Measurements from ENCODE around the gene OR6J1.
"Not testable (repeated sequence)": the region's sequence is repeated elsewhere in the genome, so short reads cannot be mapped to it uniquely, and the experiment has no call there.

Gene OR6J1

DNA sequence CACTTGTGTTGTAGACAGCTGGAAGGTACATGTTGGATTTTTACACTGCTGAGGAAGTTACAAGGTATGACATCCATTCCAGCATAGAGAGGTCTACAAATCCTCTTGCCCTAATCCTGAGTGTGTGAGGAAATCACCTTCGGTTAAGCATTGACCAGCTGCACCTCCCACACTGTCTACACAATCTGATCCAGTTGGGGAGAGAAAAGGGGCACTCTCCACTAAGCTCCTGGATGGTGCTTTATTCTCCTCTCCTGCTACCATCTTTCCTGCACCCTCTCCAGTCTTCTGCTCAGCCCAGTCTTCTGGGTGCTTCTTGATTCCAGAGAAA lies at the start of gene OR6J1:
OR6J1 (minus strand) TSS at position 48 of the 331 bp plus-strand sequence. CDS start 9,541 bp downstream, outside the sequence.
- no peak within 1 kb of the TSS for H3K4me3 ChIP-seq

DNA sequence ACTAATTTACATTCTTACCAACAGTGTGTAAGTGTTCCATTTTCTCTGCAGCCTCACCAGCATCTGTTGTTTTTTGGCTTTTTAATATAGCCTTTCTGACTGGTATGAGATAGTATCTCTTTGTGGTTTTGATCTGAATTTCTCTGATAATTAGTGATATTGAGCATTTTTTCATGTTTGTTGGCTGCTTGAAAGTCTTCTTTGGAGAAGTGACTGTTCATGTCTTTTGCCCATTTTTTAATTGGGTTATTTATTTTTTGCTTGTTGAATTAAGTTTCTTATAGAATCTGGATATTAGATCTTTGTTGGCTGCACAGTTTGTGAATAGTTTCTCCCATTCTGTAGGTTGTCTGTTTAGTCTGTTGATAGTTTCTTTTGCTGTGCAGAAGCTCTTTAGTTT lies 48.0 kb upstream of the OR6J1 start:
- Histone ChIP-seq H3K4me3 (no peak overlapping the region), H3K27ac (no peak overlapping the region)

More for the DNA sequence above, at the start of gene OR6J1:
- H3K27ac ChIP-seq, result no peak within 1 kb of the TSS

DNA sequence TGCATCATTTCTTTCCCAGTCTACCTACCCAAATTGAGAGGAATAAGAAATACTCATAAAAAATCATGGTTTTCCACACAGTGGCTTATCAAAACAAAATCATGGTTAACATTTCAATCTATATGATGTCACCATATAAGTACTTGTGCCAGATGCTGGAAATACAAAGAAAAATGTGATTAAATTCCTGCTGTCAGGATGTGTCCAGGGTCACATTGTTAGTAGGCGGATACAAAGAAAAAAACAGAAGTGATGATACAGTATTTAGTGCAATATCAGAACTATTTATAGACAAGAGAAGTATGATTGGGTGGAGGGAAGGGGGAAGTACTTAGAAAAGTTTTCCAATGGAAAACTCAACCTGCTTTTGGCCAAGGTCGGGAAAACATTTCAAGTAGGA lies 47.0 kb upstream of the OR6J1 start:
- Histone ChIP-seq H3K27ac (no peak overlapping the region), H3K4me3 (no peak overlapping the region)

DNA sequence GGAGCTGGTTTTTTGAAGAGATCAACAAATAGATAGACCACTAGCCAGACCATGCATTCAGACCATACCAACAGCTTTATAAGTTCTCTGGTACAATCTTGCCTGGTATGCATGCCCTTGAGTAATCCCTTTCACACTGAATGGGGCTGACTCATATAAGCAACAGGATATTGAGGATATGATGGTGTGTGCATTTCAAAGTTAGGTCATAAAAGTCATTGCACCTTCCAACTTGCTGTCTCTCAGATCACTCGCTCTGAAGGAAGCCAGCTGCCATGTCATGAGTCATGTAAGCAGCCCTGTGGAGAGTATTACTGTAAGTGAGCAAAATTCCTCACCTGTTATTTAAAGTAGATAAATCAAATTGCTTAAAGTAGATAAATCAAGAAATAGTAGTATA lies 45.0 kb upstream of the OR6J1 start:
- Histone ChIP-seq H3K4me3 (no peak overlapping the region), H3K27ac (no peak overlapping the region)

DNA sequence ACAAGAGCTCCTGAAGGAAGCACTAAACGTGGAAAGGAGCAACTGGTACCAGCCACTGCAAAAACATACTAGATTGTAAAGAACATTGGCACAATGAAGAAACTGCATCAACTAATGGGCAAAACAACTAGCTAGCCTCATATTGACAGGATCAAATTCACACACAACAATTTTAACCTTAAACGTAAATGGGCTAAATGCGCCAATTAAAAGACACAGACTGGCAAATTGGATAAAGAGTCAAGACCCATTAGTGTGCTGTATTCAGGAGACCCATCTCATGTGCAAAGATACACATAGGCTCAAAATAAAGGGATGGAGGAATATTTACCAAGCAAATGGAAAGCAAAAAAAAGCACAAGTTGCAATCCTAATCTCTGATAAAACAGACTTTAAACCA lies 43.8 kb upstream of the OR6J1 start:
- not testable (repeated sequence) for H3K4me3 ChIP-seq, H3K27ac ChIP-seq

DNA sequence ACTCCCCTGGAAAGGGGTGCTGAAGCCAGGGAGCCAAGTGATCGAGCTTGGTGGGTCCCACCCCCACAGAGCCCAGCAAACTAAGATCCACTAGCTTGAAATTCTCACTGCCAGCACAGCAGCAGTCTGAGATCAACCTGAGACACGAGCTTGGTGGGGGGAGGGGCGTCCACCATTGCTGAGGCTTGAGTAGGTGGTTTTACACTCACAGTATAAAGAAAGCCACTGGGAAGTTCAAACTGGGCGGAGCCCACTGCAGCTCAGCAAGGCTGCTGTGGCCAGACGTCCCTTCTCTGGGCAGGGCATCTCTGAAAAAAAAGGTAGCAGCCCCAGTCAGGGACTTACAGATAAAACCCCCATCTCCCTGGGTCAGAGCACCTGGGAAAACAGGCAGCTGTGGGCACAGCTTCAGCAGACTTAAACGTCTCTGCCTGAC lies 42.0 kb upstream of the OR6J1 start:
- H3K27ac ChIP-seq, H3K4me3 ChIP-seq: not testable (repeated sequence)

DNA sequence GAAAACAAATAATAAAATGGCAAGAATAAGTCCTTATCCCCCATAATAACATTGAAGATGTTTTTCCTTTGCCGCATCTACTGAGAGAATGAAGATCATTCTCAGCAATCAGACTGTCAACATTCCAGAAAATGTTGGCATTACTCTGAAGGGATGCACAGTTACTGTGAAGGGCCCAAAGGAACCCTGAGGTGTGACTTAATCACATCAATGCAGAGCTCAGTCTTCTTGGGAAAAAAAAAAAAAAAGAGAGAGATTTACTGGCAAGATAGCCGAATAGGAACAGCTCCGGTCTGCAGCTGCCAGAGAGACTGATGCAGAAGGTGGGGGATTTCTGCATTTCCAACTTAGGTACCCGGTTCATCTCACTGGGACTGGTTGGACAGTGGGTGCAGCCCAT lies 41.3 kb upstream of the OR6J1 start:
- no peak overlapping the region for H3K4me3 ChIP-seq
- H3K27ac ChIP-seq, result no peak overlapping the region

DNA sequence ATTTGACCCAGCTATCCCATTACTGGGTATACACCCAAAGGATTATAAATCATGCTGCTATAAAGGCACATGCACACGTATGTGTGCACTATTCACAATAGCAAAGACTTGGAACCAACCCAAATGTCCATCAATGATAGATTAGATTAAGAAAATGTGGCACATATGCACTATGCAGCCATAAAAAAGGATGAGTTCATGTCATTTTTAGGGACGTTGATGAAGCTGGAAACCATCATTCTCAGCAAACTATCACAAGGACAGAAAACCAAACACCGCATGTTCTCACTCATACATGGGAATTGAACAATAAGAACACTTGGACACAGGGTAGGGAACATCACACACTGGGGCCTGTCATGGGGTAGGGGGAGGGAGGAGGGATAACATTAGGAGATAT lies 39.3 kb upstream of the OR6J1 start:
- H3K4me3 ChIP-seq, H3K27ac ChIP-seq: not testable (repeated sequence)

DNA sequence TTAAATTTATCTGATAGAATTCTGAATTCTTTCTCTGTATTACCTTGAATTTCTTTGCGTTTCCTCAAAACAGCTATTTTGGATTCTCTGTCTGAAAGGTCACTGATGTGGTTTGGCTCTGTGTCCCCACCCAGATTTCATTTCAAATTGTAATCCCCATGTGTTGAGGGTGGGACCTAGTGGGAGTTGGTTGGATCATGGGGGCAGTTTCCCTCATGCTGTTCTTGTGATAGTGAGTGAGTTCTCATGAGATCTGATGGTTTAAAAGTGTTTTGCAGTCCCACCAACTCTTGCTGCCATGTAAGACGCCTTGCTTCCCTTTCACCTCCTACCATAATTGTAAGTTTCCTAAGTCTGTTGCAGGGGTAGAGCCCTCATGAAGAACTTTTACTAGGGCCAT lies 34.1 kb upstream of the OR6J1 start:
- Histone ChIP-seq H3K27ac (no peak overlapping the region), H3K4me3 (no peak overlapping the region)

DNA sequence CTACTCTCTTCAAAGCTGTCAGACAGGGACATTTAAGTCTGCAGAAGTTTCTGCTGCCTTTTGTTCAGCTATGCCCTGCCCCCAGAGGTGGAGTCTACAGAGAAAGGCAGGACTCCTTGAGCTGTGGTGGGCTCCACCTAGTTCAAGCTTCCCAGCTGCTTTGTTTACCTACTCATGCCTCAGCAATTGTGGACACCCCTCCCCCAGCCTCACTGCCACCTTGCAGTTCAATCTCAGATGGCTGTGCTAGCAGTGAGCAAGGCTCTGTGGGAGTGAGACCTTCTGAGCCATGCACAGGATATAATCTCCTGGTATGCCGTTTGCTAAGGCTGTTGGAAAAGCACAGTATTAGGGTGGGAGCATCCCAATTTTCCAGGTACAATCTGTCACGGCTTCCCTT lies 33.4 kb upstream of the OR6J1 start:
- not testable (repeated sequence) for H3K4me3 ChIP-seq, H3K27ac ChIP-seq

DNA sequence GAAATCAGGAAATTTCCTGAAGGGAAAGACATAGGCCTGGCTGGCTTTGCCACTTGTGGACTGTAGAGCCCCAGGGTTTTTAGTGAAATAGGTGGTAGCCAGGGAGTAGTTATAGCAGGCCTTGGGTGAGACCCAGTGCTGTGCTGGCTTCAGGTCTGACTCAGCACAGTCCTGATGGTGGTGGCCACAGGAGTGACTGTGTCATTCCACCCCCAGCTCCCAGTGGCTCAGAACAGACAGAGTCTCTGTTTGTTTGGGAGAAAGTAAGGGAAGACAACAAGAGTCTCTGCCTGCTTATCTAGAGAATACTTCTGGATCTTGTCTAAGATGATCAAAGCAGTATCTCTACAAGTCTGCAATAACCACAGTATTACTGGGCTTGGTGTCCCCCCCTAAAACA lies 27.5 kb upstream of the OR6J1 start:
- H3K4me3 ChIP-seq, result no peak overlapping the region
- H3K27ac ChIP-seq, result no peak overlapping the region

DNA sequence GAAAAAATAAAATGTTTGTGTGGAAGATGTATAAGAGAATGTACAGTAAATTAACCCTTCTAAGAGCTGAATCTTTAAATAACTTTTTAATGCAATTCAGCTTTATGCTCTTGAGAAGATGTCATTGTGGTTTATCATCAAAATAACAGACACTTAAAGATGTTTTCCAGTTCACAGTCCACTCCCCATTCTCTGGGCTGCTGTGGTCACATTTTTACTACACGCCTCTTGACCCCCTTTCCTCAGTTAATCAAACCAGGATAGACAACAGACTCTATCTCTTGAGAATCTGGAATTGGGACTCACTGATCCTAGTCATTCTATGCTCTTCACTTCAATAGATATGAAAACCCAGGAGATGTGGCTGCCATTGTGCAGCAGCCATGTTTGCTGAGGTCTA lies 24.7 kb upstream of the OR6J1 start:
- Histone ChIP-seq H3K4me3 (no peak overlapping the region), H3K27ac (no peak overlapping the region)

DNA sequence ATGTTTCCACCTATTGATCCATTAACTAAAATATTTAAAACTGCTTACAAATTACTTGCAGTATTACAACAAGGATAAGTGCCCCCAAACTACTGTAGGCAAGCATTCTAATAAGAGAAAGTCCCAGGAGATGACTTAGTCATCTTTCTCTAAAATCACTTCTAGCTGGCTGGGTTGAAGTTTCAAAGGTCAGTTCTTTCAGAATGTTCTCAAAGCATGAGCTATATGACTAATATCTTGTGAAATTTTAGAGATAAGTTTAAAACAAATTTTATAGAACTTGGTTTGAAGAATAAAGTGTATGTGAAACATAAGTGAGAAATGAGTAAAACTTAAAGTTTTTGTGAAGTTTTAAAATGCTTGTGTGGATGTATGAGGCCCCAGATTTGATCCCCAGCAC lies 24.3 kb upstream of the OR6J1 start:
- no peak overlapping the region for H3K4me3 ChIP-seq
- no peak overlapping the region for H3K27ac ChIP-seq

DNA sequence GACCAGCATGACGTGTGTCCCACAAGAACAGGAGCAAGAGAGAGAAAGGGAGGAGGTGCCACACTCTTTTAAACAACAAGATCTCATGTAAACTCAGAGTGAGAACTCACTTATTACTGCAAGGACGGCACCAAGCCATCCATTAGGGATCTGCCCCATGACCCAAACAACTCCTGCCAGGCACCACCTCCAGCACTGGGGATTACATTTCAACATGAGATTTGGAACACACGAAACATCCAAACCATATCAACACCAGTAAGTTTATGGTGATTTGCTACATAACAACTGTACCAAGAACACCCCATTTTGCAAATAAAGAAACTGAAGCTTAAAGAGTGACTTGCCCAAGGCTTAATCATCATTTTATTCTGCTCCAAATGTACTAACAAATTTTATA lies 23.7 kb upstream of the OR6J1 start:
- no peak overlapping the region for H3K4me3 ChIP-seq

DNA sequence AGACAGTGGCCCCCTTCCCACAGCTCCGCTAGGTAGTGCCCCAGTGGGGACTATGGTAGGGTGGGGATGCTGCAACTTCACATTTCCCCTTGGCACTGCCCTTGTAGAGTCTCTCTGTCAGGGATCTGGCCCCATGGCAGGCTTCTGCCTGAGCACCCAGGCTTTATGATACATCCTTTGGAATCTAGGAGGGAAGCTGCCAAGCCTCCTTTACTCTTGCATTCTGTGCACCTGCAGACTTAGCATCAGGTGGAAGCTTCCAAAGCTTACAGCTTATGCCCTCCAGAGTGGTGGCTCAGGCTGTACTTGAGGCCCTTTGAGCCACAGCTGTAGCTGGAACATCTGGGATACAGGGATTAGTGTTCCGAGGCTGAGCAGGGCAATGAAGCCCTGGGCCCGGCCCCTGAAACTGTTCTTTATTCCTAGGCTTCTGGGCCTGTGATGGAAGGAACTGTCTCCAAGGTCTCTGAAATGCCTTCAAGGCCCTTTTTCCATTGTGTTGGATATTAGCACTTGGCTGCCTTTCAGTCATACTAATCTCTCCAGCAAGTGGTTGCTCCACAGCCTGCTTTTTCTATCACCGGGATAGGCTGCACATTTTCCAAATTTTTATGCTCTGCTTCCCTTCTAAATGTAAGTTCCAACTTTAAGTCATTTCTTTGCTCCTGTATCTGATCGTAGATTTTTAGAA lies 22.2 kb upstream of the OR6J1 start:
- Histone ChIP-seq H3K4me3 (no peak overlapping the region), H3K27ac (no peak overlapping the region)

More for the DNA sequence above, 23.7 kb upstream of the OR6J1 start:
- no peak overlapping the region for H3K27ac ChIP-seq

DNA sequence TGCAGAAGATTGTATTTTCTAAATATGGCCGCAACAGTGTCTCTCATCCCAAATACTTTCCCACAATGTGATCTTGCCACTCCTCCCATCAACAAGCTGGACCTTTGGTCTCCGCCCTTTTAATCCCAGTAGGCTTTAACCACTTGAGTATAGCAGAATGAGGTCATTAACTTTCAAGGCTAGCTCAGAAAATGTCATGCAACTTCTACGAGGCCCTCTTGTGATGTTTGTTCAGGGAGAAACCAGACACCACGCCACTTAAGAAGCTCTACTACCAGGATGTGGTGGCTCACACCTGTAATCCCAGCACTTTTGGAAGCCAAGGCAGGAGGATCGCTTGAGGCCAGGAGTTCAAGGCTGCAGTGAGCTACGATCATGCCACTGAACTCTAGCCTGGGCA lies 20.1 kb upstream of the OR6J1 start:
- Histone ChIP-seq H3K4me3 (no peak overlapping the region), H3K27ac (no peak overlapping the region)

DNA sequence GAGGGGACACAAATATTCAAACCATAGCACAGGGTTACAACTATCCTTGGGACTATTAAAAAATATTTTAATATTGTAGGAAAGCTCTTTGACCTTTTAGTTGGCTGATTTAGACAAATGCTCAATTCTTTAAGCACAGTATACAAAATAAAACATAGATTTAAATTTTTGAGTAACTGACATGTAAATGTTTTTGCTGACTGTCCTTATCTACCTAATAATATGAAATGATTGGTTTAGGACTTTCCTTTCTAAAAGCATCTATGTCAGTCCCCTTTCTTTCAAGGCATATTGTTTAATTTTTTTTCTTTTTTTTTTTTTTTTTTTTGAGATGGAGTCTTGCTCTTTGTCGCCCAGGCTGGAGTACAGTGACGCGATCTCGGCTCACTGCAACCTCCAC lies 16.5 kb upstream of the OR6J1 start:
- Histone ChIP-seq H3K4me3 (no peak overlapping the region), H3K27ac (no peak overlapping the region)

DNA sequence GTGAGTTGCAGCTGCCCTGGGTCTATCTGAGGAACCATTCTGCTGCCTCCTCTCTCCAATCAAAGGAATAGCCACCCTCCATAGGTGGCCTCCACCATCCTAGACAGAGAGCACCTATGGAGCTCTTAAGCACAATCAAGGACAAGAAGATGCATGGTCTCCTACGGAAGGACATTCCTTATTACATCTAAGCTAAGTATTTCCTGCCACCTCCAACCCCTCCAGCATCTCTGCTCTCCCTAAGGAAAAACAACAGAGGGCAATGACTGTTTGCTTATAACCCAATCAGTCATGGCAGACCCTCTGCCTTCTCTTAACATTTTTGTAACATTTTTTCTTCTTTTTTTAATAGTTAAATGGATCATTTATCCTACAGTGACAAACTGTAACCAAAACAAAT lies 14.8 kb upstream of the OR6J1 start:
- Histone ChIP-seq H3K27ac (no peak overlapping the region), H3K4me3 (no peak overlapping the region)

DNA sequence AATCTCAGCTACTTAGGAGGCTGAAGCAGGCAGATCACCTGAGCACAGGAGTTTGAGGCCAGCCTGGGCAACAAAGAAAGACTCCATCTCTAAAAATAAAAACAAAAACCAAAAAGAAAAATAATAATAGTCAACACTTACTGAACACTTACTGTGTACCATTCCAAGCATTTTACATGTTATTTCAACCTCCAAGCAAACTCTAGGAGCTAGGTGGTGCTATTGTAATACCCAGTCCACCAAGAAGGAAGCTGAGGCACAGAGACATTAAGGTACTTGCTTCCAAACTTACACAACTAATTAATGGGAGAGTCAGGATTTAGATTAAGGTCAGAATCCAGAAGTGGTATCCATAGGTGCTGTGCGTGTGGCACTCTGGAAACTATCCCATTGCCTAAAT lies 13.7 kb upstream of the OR6J1 start:
- no peak overlapping the region for H3K4me3 ChIP-seq
- no peak overlapping the region for H3K27ac ChIP-seq

DNA sequence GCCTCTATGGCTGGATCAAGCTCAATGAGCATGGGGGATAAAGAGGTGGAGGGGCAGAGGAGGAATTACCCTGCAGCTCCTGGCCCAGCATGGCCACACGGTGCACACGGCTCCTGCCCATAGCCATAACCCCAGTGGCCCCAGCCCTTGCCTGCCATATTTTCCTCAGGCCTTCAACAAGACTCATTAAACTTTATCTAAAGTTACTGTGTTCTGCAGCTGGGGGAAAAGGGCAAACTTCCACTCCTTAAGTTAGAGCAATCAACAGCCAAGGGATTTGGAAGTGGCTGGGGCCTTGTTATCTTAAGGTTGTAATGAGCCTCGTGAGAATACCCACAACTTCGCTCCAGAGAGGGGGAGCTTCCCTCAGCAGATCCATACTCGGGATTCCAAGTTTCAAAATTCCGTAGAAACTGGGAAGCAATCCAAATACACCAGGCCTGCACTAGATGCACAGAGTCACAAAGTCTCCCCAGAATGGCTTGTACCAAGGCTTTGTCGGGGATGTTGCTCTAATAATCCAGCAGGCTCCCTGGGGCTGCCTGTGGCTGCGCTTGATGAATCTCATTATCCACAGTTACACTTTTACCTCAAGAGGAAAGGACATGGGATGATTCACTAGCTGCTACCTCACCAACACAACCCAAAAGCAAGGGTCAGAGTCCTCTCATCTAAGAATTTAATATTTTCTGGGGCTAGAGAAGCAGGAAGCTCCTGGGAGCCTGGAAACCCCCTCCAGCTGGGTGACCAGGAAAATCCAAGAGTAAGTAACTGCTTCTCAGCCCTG lies 13.0 kb upstream of the OR6J1 start:
- Histone ChIP-seq H3K27ac (no peak overlapping the region), H3K4me3 (no peak overlapping the region)

DNA sequence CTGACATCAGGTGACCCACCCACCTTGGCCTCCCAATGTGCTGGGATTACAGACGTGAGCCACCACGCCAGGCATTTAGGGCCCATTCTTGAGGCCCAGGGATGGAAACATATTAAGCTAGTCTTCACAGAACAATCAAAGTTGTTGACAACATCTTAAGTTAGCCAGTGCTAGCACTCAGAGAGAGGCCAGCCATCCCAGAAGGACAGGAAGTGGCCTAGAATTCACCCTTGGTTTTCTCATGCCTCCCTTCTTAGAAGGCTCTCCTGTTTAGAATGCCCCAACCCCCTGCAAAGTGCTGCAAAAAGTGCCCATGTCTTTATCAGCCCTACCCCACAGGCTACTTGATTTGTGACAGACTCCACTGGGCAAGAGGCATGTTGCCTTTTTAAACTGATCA lies 12.1 kb upstream of the OR6J1 start:
- no peak overlapping the region for H3K27ac ChIP-seq
- H3K4me3 ChIP-seq, result no peak overlapping the region

Data from skin epidermis (tissue), 12 donors.